Neural cell (in vitro differentiated cells): ENCODE results near the gene CASP6. TPM values are rescaled to one million over a fixed set of nuclear protein-coding genes. Genes with fewer than 3 reads are reported as not detected.

ENCODE experiments used
- H2AFZ ChIP-seq: fragments of 200-600, 300-800 bp; sonication (generic), shearing (Covaris generic); 2 replicates; pipeline ENCODE4 v1.6.0; 2014; ENCODE audit warnings: low read depth, mild to moderate bottlenecking, antibody characterized with exemption, low read length, moderate library complexity
- H3F3A ChIP-seq: fragments of 200-600 bp; shearing (Covaris generic); 2 replicates; pipeline ENCODE4 v1.6.1; 2016; ENCODE audit warnings: mild to moderate bottlenecking, moderate library complexity, mixed read lengths, antibody characterized with exemption, low read length; ENCODE audit not compliant: insufficient read depth, poor library complexity, severe bottlenecking
- H3K27ac ChIP-seq: fragments of 200-600, 300-800 bp; sonication (generic), shearing (Covaris generic); 2 replicates; pipeline ENCODE4 v1.5.1; 2014; ENCODE audit warnings: mild to moderate bottlenecking, low read length, moderate library complexity
- H3K27me3 ChIP-seq: fragments of 300-800, 200-600 bp; sonication (generic), shearing (Covaris generic); 2 replicates; pipeline ENCODE4 v1.6.0; 2014; ENCODE audit warnings: mild to moderate bottlenecking, low read depth, low read length, moderate library complexity; ENCODE audit not compliant: insufficient read depth
- H3K36me3 ChIP-seq: fragments of 300-800, 200-600 bp; sonication (generic), shearing (Covaris generic); 2 replicates; pipeline ENCODE4 v1.5.1; 2014; ENCODE audit warnings: mild to moderate bottlenecking, antibody characterized with exemption, low read length, moderate library complexity; ENCODE audit not compliant: insufficient read depth
- H3K4me2 ChIP-seq: fragments of 300-800, 200-600 bp; sonication (generic), shearing (Covaris generic); 2 replicates; pipeline ENCODE4 v1.6.0; 2014; ENCODE audit warnings: mild to moderate bottlenecking, low read length
- H3K4me3 ChIP-seq: fragments of 300-800, 200-600 bp; sonication (generic), shearing (Covaris generic); 2 replicates; pipeline ENCODE4 v1.5.1; 2014; ENCODE audit warnings: mild to moderate bottlenecking, low read length, moderate library complexity
- H3K79me2 ChIP-seq: fragments of 200-600 bp; shearing (Covaris generic); replicated peaks from 2 replicates; pipeline ENCODE4 v1.6.0; 2014; ENCODE audit warnings: mild to moderate bottlenecking, low read length, moderate library complexity; ENCODE audit not compliant: insufficient read depth
- H3K9ac ChIP-seq: fragments of 300-800, 200-600 bp; sonication (generic), shearing (Covaris generic); 2 replicates; pipeline ENCODE4 v1.6.1; 2016; ENCODE audit warnings: mild to moderate bottlenecking, low read length, mixed read lengths
- H3K9me2 ChIP-seq: fragments of 200-600 bp; shearing (Covaris generic); 2 replicates; pipeline ENCODE4 v1.6.1; 2016; ENCODE audit warnings: mild to moderate bottlenecking, low read length, mixed read lengths; ENCODE audit not compliant: insufficient read depth
- H3K9me3 ChIP-seq: fragments of 200-600, 300-800 bp; sonication (generic), shearing (Covaris generic); 2 replicates; pipeline ENCODE4 v1.6.1; 2016; ENCODE audit warnings: mild to moderate bottlenecking, mixed run types, low read length, moderate library complexity, mixed read lengths
- H4K20me1 ChIP-seq: fragments of 200-600 bp; shearing (Covaris generic); 2 replicates; pipeline ENCODE4 v1.6.1; 2016; ENCODE audit warnings: mild to moderate bottlenecking, mixed run types; ENCODE audit not compliant: insufficient read depth
- CTCF ChIP-seq: fragments of 450-650 bp; IDR thresholded peaks from 2 replicates; pipeline ENCODE4 v1.5.1; 2014; ENCODE audit warnings: antibody characterized with exemption, mild to moderate bottlenecking, moderate library complexity; ENCODE audit not compliant: poor library complexity, severe bottlenecking
- EP300 ChIP-seq: fragments of 450-650 bp; conservative IDR thresholded peaks from 2 replicates; pipeline ENCODE4 v1.6.1; 2014; ENCODE audit warnings: antibody characterized with exemption, mild to moderate bottlenecking, moderate library complexity; ENCODE audit not compliant: poor library complexity, severe bottlenecking
- EZH2 ChIP-seq: fragments of 200-600, 300-800 bp; shearing (Covaris generic), sonication (generic); IDR thresholded peaks from 2 replicates; pipeline ENCODE4 v1.6.1; 2014; ENCODE audit warnings: antibody characterized with exemption, low read length, borderline replicate concordance, mild to moderate bottlenecking; ENCODE audit not compliant: insufficient read depth, poor library complexity, severe bottlenecking
- MXI1 ChIP-seq: fragments of 450-650 bp; conservative IDR thresholded peaks from 2 replicates; pipeline ENCODE4 v1.6.1; 2014; ENCODE audit warnings: antibody characterized with exemption, mild to moderate bottlenecking; ENCODE audit not compliant: poor library complexity, severe bottlenecking
- POLR2AphosphoS5 ChIP-seq: IDR thresholded peaks from 2 replicates; pipeline ENCODE4 v1.6.1; 2012
- RAD21 ChIP-seq: fragments of 450-650 bp; conservative IDR thresholded peaks from 2 replicates; pipeline ENCODE4 v1.6.1; 2014; ENCODE audit warnings: antibody characterized with exemption, mild to moderate bottlenecking, moderate library complexity
- REST ChIP-seq: IDR thresholded peaks from 2 replicates; pipeline ENCODE4 v1.6.1; 2012; ENCODE audit warnings: borderline replicate concordance
- SMC3 ChIP-seq: fragments of 450-650 bp; conservative IDR thresholded peaks from 2 replicates; pipeline ENCODE4 v1.6.1; 2014; ENCODE audit warnings: antibody characterized with exemption, mild to moderate bottlenecking, moderate library complexity; ENCODE audit not compliant: poor library complexity
- TAF1 ChIP-seq: IDR thresholded peaks from 2 replicates; pipeline ENCODE4 v1.6.1; 2012; ENCODE audit warnings: low read depth
- polyA plus RNA-seq: library from polyadenylated mRNA; depleted of rRNA; stranded (reverse); fragments of >200 nt; gene quantifications from 2 replicates; pipeline ENCODE4 v1.2.3, GENCODE V29; 2014

The CASP6 gene
- polyA plus RNA-seq, 1 donor from 2014 or later = 5.1 TPM

GRCh38 chr4:109657854-109658418, 45.3 kb downstream of the CASP6 start:
- TF ChIP-seq EP300 (no peak), SMC3 (no peak), POLR2AphosphoS5 (no peak), MXI1 (no peak), TAF1 (no peak), REST (no peak), CTCF (no peak), RAD21 (no peak), EZH2 (no peak)
- Histone ChIP-seq H3K27ac (no peak overlapping the region), H3K27me3 (no peaks in the 10 kb centered on the region), H3K36me3 (no peaks in the 10 kb centered on the region), H3K4me2 (no peak overlapping the region), H3K4me3 (no peak overlapping the region), H4K20me1 (no peaks in the 10 kb centered on the region), H3K9me3 (no peaks in the 10 kb centered on the region), H3K9ac (no peak overlapping the region), H3K79me2 (no peaks in the 10 kb centered on the region), H3F3A (no peaks in the 10 kb centered on the region), H2AFZ (no peak overlapping the region), H3K9me2 (no peaks in the 10 kb centered on the region)

- H3K27me3 ChIP-seq = no peaks in the 10 kb centered on the region
Observed at GRCh38 chr4:109655396-109655795, 47.8 kb downstream of the CASP6 start.

More at GRCh38 chr4:109655396-109655795, 47.8 kb downstream of the CASP6 start:
- Histone ChIP-seq H3K27ac (no peak overlapping the region), H3K36me3 (no peaks in the 10 kb centered on the region), H3K4me3 (no peak overlapping the region), H2AFZ (no peak overlapping the region), H3K9ac (no peak overlapping the region), H4K20me1 (no peaks in the 10 kb centered on the region), H3K4me2 (no peak overlapping the region), H3K9me2 (no peaks in the 10 kb centered on the region), H3F3A (no peaks in the 10 kb centered on the region), H3K79me2 (no peaks in the 10 kb centered on the region), H3K9me3 (no peaks in the 10 kb centered on the region)
- TF ChIP-seq CTCF (no peak), SMC3 (no peak), TAF1 (no peak), EZH2 (no peak), RAD21 (no peak), MXI1 (no peak), POLR2AphosphoS5 (no peak), REST (no peak), EP300 (no peak)
